Naive thymus-derived CD4-positive, alpha-beta T cell (primary cell): ENCODE measurements around the gene RER1. TPM values are rescaled to one million over a fixed set of nuclear protein-coding genes. Genes with fewer than 3 reads are reported as not detected.

Source experiments
- ATAC-seq: fragments of 150-1000 bp; cut with Tn5 transposase; 2 replicates; pipeline ENCODE4 v1.10.0; 2021; ENCODE audit warnings: mild to moderate bottlenecking, moderate library complexity
- CTCF ChIA-PET: fragments of 350-600 bp; sonication (Branson Sonifier 250); formaldehyde crosslinking; loops from one replicate; lab custom pipeline; 2021; ENCODE audit warnings: antibody characterized with exemption; lab: Charles Lee
- POLR2A ChIA-PET: fragments of 350-600 bp; sonication (Branson Sonifier 250); formaldehyde crosslinking; loops from one replicate; lab custom pipeline; 2021; ENCODE audit warnings: antibody characterized with exemption, inconsistent platforms; lab: Charles Lee
- DNase-seq, 9 donors: peaks; one replicate each; pipeline versions ENCODE4 v3.0.0 to v3.0.0-alpha.2; 2020 to 2022; ENCODE audit warnings: mixed read lengths in 1 of 9
- H3K27ac ChIP-seq: one replicate; pipeline ENCODE4 v1.7.0; 2013; ENCODE audit warnings: mild to moderate bottlenecking, low read depth, low read length, moderate library complexity
- H3K27me3 ChIP-seq, 2 donors: one replicate each; pipeline ENCODE4 v1.7.0; 2013; ENCODE audit warnings: low read length in 2 of 2, mild to moderate bottlenecking in 2 of 2, moderate library complexity in 2 of 2; ENCODE audit not compliant: control insufficient read depth in 2 of 2, insufficient read depth in 2 of 2
- H3K36me3 ChIP-seq, 3 experiments: 1 replicate in 2 of 3; 2 replicates in 1 of 3; pipeline ENCODE4 v1.7.0; 2013; ENCODE audit warnings: low read length in 3 of 3, mild to moderate bottlenecking in 3 of 3, moderate library complexity in 1 of 3; ENCODE audit not compliant: insufficient read depth in 3 of 3, control insufficient read depth in 2 of 3
- H3K4me1 ChIP-seq, 2 donors: one replicate each; pipeline ENCODE4 v1.7.0; 2013; ENCODE audit warnings: low read length in 2 of 2, mild to moderate bottlenecking in 2 of 2, moderate library complexity in 1 of 2; ENCODE audit not compliant: control insufficient read depth in 2 of 2, insufficient read depth in 2 of 2
- H3K4me3 ChIP-seq: 2 replicates; pipeline ENCODE4 v1.7.0; 2013; ENCODE audit warnings: mild to moderate bottlenecking, low read length
- H3K9me3 ChIP-seq, 3 experiments: 1 replicate in 2 of 3; 2 replicates in 1 of 3; pipeline ENCODE4 v1.7.0; 2013; ENCODE audit warnings: low read length in 3 of 3; ENCODE audit not compliant: control insufficient read depth in 2 of 3
- H3K27ac Mint-ChIP-seq, 9 donors: one replicate each; pipeline ENCODE4 v1.8.0; 2020 to 2022; ENCODE audit warnings: mixed read lengths in 9 of 9, mild to moderate bottlenecking in 8 of 9, moderate library complexity in 5 of 9, inconsistent platforms in 2 of 9
- H3K27me3 Mint-ChIP-seq, 5 donors: one replicate each; pipeline ENCODE4 v1.8.0; 2021 to 2022; ENCODE audit warnings: mixed read lengths in 5 of 5, mild to moderate bottlenecking in 1 of 5
- H3K36me3 Mint-ChIP-seq, 5 donors: one replicate each; pipeline ENCODE4 v1.8.0; 2020 to 2022; ENCODE audit warnings: mixed read lengths in 5 of 5, mild to moderate bottlenecking in 3 of 5, inconsistent platforms in 1 of 5
- H3K4me1 Mint-ChIP-seq, 7 donors: one replicate each; pipeline ENCODE4 v1.8.0; 2020 to 2022; ENCODE audit warnings: mixed read lengths in 7 of 7, mild to moderate bottlenecking in 3 of 7, inconsistent platforms in 1 of 7
- H3K4me3 Mint-ChIP-seq, 10 donors: one replicate each; pipeline ENCODE4 v1.8.0; 2020 to 2022; ENCODE audit warnings: mild to moderate bottlenecking in 10 of 10, mixed read lengths in 10 of 10, moderate library complexity in 6 of 10, inconsistent platforms in 2 of 10
- H3K9me3 Mint-ChIP-seq, 11 donors: one replicate each; pipeline ENCODE4 v1.8.0; 2020 to 2022; ENCODE audit warnings: mixed read lengths in 11 of 11, mild to moderate bottlenecking in 4 of 11, inconsistent platforms in 1 of 11, moderate library complexity in 1 of 11
- intact Hi-C, 2 donors: fragments of 100-400 bp; cut with micrococcal nuclease; formaldehyde crosslinking; loops; one replicate each; pipeline ENCODE4 v1.15.1; 2023
- polyA plus RNA-seq, 2 donors: library from polyadenylated mRNA; unstranded; fragments of 300-500 nt; fragmentation: Illumina TruSeq; gene quantifications; one replicate each; pipeline ENCODE4 v1.2.3, GENCODE V29; 2021
- total RNA-seq, 6 experiments: library from RNA in 5 of 6; stranded (reverse) in 5 of 6; gene quantifications; 1 replicate in 5 of 6; 2 replicates in 1 of 6; pipeline ENCODE4 v1.2.3 and lab custom pipeline; 2021 to 2026

Gene RER1
- total and polyA plus RNA-seq, 7 experiments from 2014 or later = 71.0 to 150 (median 116) TPM

DNA sequence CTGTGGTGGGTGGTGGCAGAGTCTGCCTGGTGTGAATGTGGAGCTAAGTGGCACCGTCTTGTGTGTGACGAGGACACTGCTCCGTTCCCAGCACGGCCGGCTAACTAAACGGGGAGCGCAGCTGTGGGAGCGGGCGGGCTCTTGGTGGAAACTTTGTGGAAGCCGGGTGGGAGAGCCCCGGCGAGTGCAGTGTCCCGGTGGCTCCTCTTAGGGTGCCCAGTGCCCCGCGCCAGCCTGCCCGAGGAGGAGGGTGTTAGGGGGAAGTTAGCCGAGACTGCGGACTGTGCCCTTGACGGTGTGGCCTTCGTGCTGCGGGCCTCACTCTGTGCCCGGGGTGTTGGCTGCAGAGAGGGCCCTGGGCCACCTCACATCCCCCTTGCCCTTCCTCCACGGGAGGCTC is 10.8 kb downstream of the RER1 start:
- Histone ChIP-seq H3K4me1 (no peaks in the 10 kb centered on the region), H3K27me3 (no peaks in the 10 kb centered on the region), H3K4me3 (no peak overlapping the region), H3K27ac (no peak overlapping the region), H3K9me3 (no peaks in the 10 kb centered on the region), H3K36me3 (peaks cover 21 to 96% (median 23%) of the 10 kb centered on the region in 3 experiments)
- DNase-seq (no peak), ATAC-seq (no peak)
- CTCF ChIA-PET = no interaction called here
- H3K4me3 Mint-ChIP-seq = no peak overlapping the region
- peak overlapping the region in 2 of 9 donors; percentile 56 to 71 for H3K27ac Mint-ChIP-seq
- H3K36me3 Mint-ChIP-seq = peaks cover 4 to 34% (median 22%) of the 10 kb centered on the region in 5 donors
- no peaks in the 10 kb centered on the region for H3K9me3 Mint-ChIP-seq
- intact Hi-C loops = no loop called here
- H3K4me1 Mint-ChIP-seq = peaks cover 0 to 25% (median 15%) of the 10 kb centered on the region in 7 donors
- H3K27me3 Mint-ChIP-seq = no peaks in the 10 kb centered on the region
- POLR2A ChIA-PET = interaction anchor here (0.6 to 3.4 kb wide), 2 partner anchors 11 to 1045 kb away, joined by 3 to 12 read pairs; partner anchors contain the start of genes MORN1 and RER1

DNA sequence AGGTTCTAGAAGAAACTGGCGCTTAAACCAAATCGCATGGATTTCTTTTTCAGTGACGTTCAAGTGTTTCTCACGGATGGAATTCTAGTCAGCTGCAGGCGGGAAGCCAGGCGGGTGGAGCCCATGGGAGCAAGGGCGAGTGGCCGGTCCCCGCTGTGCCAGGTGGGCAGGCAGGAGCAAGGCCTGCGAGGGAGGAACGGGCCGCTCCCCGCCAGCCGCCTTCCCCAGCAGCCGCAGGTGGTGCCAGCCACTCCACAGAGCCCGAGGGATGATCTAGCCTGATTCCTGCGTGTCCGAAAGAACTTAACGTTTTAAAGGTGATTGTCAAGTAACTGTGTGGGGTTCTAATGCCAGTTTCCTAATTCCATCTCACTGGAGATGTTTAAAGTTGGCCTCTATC is 11.6 kb downstream of the RER1 start:
- H3K27me3 ChIP-seq = no peaks in the 10 kb centered on the region
- CTCF ChIA-PET = no interaction called here
- no peaks in the 10 kb centered on the region for H3K4me1 ChIP-seq
- H3K9me3 Mint-ChIP-seq = no peaks in the 10 kb centered on the region
- ATAC-seq (no peak), DNase-seq (no peak)
- H3K36me3 Mint-ChIP-seq = peaks cover 4 to 36% (median 22%) of the 10 kb centered on the region in 5 donors
- H3K27ac ChIP-seq = no peak overlapping the region
- no peak overlapping the region for H3K4me3 ChIP-seq
- intact Hi-C loops = no loop called here
- peaks cover 16 to 96% (median 20%) of the 10 kb centered on the region in 3 experiments for H3K36me3 ChIP-seq
- POLR2A ChIA-PET = no interaction called here
- peaks cover 0 to 25% (median 15%) of the 10 kb centered on the region in 7 donors for H3K4me1 Mint-ChIP-seq
- H3K27ac Mint-ChIP-seq = peak overlapping the region in 1 of 9 donors; percentile 59
- no peaks in the 10 kb centered on the region for H3K9me3 ChIP-seq
- no peaks in the 10 kb centered on the region for H3K27me3 Mint-ChIP-seq
- no peak overlapping the region for H3K4me3 Mint-ChIP-seq

GRCh38 chr1:2404142-2404889 is 12.7 kb downstream of the RER1 start:
- H3K9me3 Mint-ChIP-seq = no peaks in the 10 kb centered on the region
- POLR2A ChIA-PET = interaction anchor here (0.8 to 1.5 kb wide), 2 partner anchors 191 to 209 kb away, joined by 3 read pairs; no protein-coding TSS in a partner anchor
- H3K4me3 ChIP-seq = no peak overlapping the region
- peak overlapping the region in 1 of 9 donors; percentile 60 for H3K27ac Mint-ChIP-seq
- H3K36me3 Mint-ChIP-seq = peaks cover 2 to 32% (median 19%) of the 10 kb centered on the region in 5 donors
- intact Hi-C loops = no loop called here
- CTCF ChIA-PET = no interaction called here
- no peaks in the 10 kb centered on the region for H3K27me3 ChIP-seq
- H3K27me3 Mint-ChIP-seq = no peaks in the 10 kb centered on the region
- H3K4me1 Mint-ChIP-seq = peaks cover 0 to 21% (median 11%) of the 10 kb centered on the region in 7 donors
- H3K4me1 ChIP-seq = no peaks in the 10 kb centered on the region
- no peak overlapping the region for H3K4me3 Mint-ChIP-seq
- ATAC-seq = no peak
- H3K9me3 ChIP-seq = no peaks in the 10 kb centered on the region
- no peak for DNase-seq
- H3K27ac ChIP-seq = no peak overlapping the region
- peaks cover 11 to 96% (median 19%) of the 10 kb centered on the region in 3 experiments for H3K36me3 ChIP-seq

GRCh38 chr1:2404890-2405511 is 13.4 kb downstream of the RER1 start:
- Histone ChIP-seq H3K4me3 (no peak overlapping the region), H3K27ac (no peak overlapping the region), H3K4me1 (no peaks in the 10 kb centered on the region), H3K36me3 (peaks cover 6 to 90% (median 13%) of the 10 kb centered on the region in 3 experiments), H3K27me3 (no peaks in the 10 kb centered on the region), H3K9me3 (no peaks in the 10 kb centered on the region)
- H3K27ac Mint-ChIP-seq = no peak overlapping the region
- no peaks in the 10 kb centered on the region for H3K27me3 Mint-ChIP-seq
- peaks cover 0 to 19% (median 10%) of the 10 kb centered on the region in 7 donors for H3K4me1 Mint-ChIP-seq
- peaks cover 0 to 27% (median 17%) of the 10 kb centered on the region in 5 donors for H3K36me3 Mint-ChIP-seq
- DNase-seq (no peak), ATAC-seq (no peak)
- ChIA-PET POLR2A (interaction anchor here (1.5 kb wide), 1 partner anchor 210 kb away, joined by 3 read pairs; no protein-coding TSS in a partner anchor), CTCF (no interaction called here)
- intact Hi-C loops = no loop called here
- H3K4me3 Mint-ChIP-seq = no peak overlapping the region
- no peaks in the 10 kb centered on the region for H3K9me3 Mint-ChIP-seq

DNA sequence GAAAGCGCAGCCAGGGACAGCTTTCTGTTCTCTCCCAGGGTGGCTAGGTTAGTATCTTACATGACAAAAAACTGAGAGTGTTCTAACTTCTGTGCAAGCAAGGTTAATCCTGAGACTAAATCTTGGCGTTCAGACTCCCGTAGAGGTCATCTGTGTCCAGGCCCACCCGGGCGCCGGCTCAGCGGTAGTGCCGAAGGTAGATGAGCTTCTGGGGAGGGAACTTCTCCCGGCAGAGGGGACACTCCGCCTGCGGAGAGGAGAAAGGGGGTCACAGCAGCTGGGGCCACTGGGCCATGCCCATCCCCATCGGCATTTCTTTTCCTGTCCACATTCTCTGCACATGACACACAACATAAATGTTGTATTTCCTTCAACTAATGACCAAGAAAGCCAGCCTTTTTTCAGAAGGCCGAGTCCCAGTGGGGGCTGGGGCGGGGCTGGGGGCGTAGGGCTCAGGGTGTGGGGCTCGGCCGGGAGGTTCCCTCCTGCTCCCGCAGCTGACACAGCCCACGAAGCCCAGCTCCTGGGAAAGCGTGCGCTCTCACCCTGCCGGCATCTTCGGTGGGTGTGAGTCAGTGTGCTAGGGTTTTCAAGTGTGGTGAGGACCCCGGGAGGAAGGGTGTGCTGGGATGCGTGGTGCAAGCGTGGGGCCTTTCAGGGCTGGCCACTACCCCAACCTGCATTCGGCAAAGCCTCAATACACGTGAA is 14.1 kb downstream of the RER1 start:
- H3K36me3 ChIP-seq = peaks cover 6 to 82% (median 13%) of the 10 kb centered on the region in 3 experiments
- ChIA-PET POLR2A (interaction anchor here (1.5 kb wide), 1 partner anchor 211 kb away, joined by 3 read pairs; no protein-coding TSS in a partner anchor), CTCF (no interaction called here)
- no peaks in the 10 kb centered on the region for H3K9me3 Mint-ChIP-seq
- ATAC-seq (no peak), DNase-seq (no peak)
- H3K27ac Mint-ChIP-seq = no peak overlapping the region
- H3K9me3 ChIP-seq = no peaks in the 10 kb centered on the region
- H3K36me3 Mint-ChIP-seq = peaks cover 0 to 20% (median 11%) of the 10 kb centered on the region in 5 donors
- no peak overlapping the region for H3K4me3 ChIP-seq
- no peaks in the 10 kb centered on the region for H3K4me1 ChIP-seq
- H3K4me3 Mint-ChIP-seq = no peak overlapping the region
- peaks cover 0 to 16% (median 12%) of the 10 kb centered on the region in 7 donors for H3K4me1 Mint-ChIP-seq
- no peak overlapping the region for H3K27ac ChIP-seq
- intact Hi-C loops = no loop called here
- no peaks in the 10 kb centered on the region for H3K27me3 Mint-ChIP-seq
- no peaks in the 10 kb centered on the region for H3K27me3 ChIP-seq

GRCh38 chr1:2406451-2407041 is 14.9 kb downstream of the RER1 start:
- intact Hi-C loops = no loop called here
- no peak overlapping the region for H3K4me3 ChIP-seq
- ChIA-PET POLR2A (no interaction called here), CTCF (interaction anchor here (1.6 kb wide), 1 partner anchor 15 kb away, joined by 6 read pairs; the partner anchor contains the start of genes MORN1 and RER1)
- no peak for ATAC-seq
- H3K27ac Mint-ChIP-seq = peak overlapping the region in 1 of 9 donors; percentile 67
- peaks cover 0 to 17% (median 11%) of the 10 kb centered on the region in 5 donors for H3K36me3 Mint-ChIP-seq
- peaks cover 0 to 1% of the 10 kb centered on the region in 2 donors for H3K4me1 ChIP-seq
- H3K9me3 ChIP-seq = no peaks in the 10 kb centered on the region
- H3K4me3 Mint-ChIP-seq = no peak overlapping the region
- DNase-seq = no peak
- H3K27me3 ChIP-seq = no peaks in the 10 kb centered on the region
- H3K4me1 Mint-ChIP-seq = peaks cover 0 to 17% (median 11%) of the 10 kb centered on the region in 7 donors
- H3K9me3 Mint-ChIP-seq = no peaks in the 10 kb centered on the region
- peaks cover 6 to 76% (median 13%) of the 10 kb centered on the region in 3 experiments for H3K36me3 ChIP-seq
- no peaks in the 10 kb centered on the region for H3K27me3 Mint-ChIP-seq
- H3K27ac ChIP-seq = no peak overlapping the region
